ENCODE data around the gene CRTC1.

Gene CRTC1

GRCh38 chr19:18804139-18804601 lies 120.7 kb downstream of the CRTC1 start:
- Histone ChIP-seq H3K4me2 (ENCODE audit: insufficient read depth, low read length) (no peak overlapping the region), H2AFZ (ENCODE audit: low read depth, low read length) (no peak overlapping the region), H3K4me3 (ENCODE audit: low read depth in 1 of 2, low read length in 2 of 2) (no peak overlapping the region), H3K9me3 (ENCODE audit: insufficient read depth, low read length, severe bottlenecking) (no peaks in the 10 kb centered on the region), H3K79me2 (ENCODE audit: insufficient read depth, low read length) (no peaks in the 10 kb centered on the region), H3K27ac (ENCODE audit: low read length) (no peak overlapping the region), H3K4me1 (ENCODE audit: insufficient read depth, low read length) (no peaks in the 10 kb centered on the region), H3K36me3 (ENCODE audit: insufficient read depth, low read length) (no peaks in the 10 kb centered on the region), H4K20me1 (ENCODE audit: insufficient read depth, low read length) (no peaks in the 10 kb centered on the region; the same call in 1 of the 2 replicates), H3K27me3 (ENCODE audit: insufficient read depth, low read length, poor library complexity) (no peaks in the 10 kb centered on the region), H3K9ac (ENCODE audit: low read depth, low read length) (no peak overlapping the region)
- DNase-seq (no peak), ATAC-seq (ENCODE audit: insufficient read depth, low read depth) (no peak)
- no peak for TF ChIP-seq CTCF (IDR thresholded peaks at IDR 0.05; ENCODE audit: borderline replicate concordance, extremely low read depth, low read length, poor library complexity, severe bottlenecking)
- no peak for TF ChIP-seq EZH2 (IDR thresholded peaks at IDR 0.05; ENCODE audit: borderline replicate concordance, low read depth, low read length, severe bottlenecking)

- DNase-seq: no peak
- Histone ChIP-seq H4K20me1 (ENCODE audit: insufficient read depth, low read length) (no peaks in the 10 kb centered on the region; the same call in 1 of the 2 replicates), H3K4me2 (ENCODE audit: insufficient read depth, low read length) (no peak overlapping the region), H3K4me1 (ENCODE audit: insufficient read depth, low read length) (no peaks in the 10 kb centered on the region), H3K27ac (ENCODE audit: low read length) (no peak overlapping the region), H3K9me3 (ENCODE audit: insufficient read depth, low read length, severe bottlenecking) (no peaks in the 10 kb centered on the region), H3K27me3 (ENCODE audit: insufficient read depth, low read length, poor library complexity) (no peaks in the 10 kb centered on the region), H3K9ac (ENCODE audit: low read depth, low read length) (no peak overlapping the region), H2AFZ (ENCODE audit: low read depth, low read length) (no peak overlapping the region), H3K79me2 (ENCODE audit: insufficient read depth, low read length) (no peaks in the 10 kb centered on the region), H3K36me3 (ENCODE audit: insufficient read depth, low read length) (no peaks in the 10 kb centered on the region), H3K4me3 (ENCODE audit: low read depth in 1 of 2, low read length in 2 of 2) (no peak overlapping the region)
- TF ChIP-seq EZH2 (IDR thresholded peaks at IDR 0.05; ENCODE audit: borderline replicate concordance, low read depth, low read length, severe bottlenecking): no peak
- no peak for TF ChIP-seq CTCF (IDR thresholded peaks at IDR 0.05; ENCODE audit: borderline replicate concordance, extremely low read depth, low read length, poor library complexity, severe bottlenecking)
- ATAC-seq (ENCODE audit: insufficient read depth, low read depth): no peak
These were observed 121.2 kb downstream of the CRTC1 start for GRCh38 chr19:18804643-18805042.

GRCh38 chr19:18807861-18808331 lies 124.4 kb downstream of the CRTC1 start:
- no peaks in the 10 kb centered on the region for H3K9me3 ChIP-seq (ENCODE audit: insufficient read depth, low read length, severe bottlenecking)
- H3K27ac ChIP-seq (ENCODE audit: low read length): no peak overlapping the region
- no peak overlapping the region for H3K4me2 ChIP-seq (ENCODE audit: insufficient read depth, low read length)
- H3K9ac ChIP-seq (ENCODE audit: low read depth, low read length): no peak overlapping the region
- no peaks in the 10 kb centered on the region for H3K27me3 ChIP-seq (ENCODE audit: insufficient read depth, low read length, poor library complexity)
- H3K36me3 ChIP-seq (ENCODE audit: insufficient read depth, low read length): no peaks in the 10 kb centered on the region
- DNase-seq: no peak
- H3K4me3 ChIP-seq (ENCODE audit: low read depth in 1 of 2, low read length in 2 of 2): no peak overlapping the region
- no peak overlapping the region for H2AFZ ChIP-seq (ENCODE audit: low read depth, low read length)
- ATAC-seq (ENCODE audit: insufficient read depth, low read depth): no peak
- H3K4me1 ChIP-seq (ENCODE audit: insufficient read depth, low read length): no peaks in the 10 kb centered on the region
- TF ChIP-seq CTCF (IDR thresholded peaks at IDR 0.05; ENCODE audit: borderline replicate concordance, extremely low read depth, low read length, poor library complexity, severe bottlenecking): no peak
- H4K20me1 ChIP-seq (ENCODE audit: insufficient read depth, low read length): no peaks in the 10 kb centered on the region
- no peaks in the 10 kb centered on the region for H3K79me2 ChIP-seq (ENCODE audit: insufficient read depth, low read length)
